Measurements from ENCODE around the gene ARID2. TPM values are rescaled to one million over a fixed set of nuclear protein-coding genes. Genes with fewer than 3 reads are reported as not detected.

ARID2 gene
- total and polyA plus RNA-seq, 10 donors, result 5.7 to 59.6 (median 42.6) TPM

GRCh38 chr12:45763381-45763780 lies 33.9 kb downstream of the ARID2 start:
- Histone ChIP-seq H3K4me1 (peaks cover 0 to 37% (median 5%) of the 10 kb centered on the region in 6 donors), H3K36me3 (peaks cover 0 to 4% (median 0%) of the 10 kb centered on the region in 6 donors), H3K4me3 (no peak overlapping the region), H3K27me3 (replicated peaks in 1 of 7) (no peaks in the 10 kb centered on the region), H3K27ac (no peak overlapping the region), H3K9me3 (no peaks in the 10 kb centered on the region)
- intact Hi-C loops (cut with DNase I; ENCODE audit: low total_unique reads), result no loop called here
- 94 to 100% (median 98%) methylated on average over 4 of the region's 4 CpGs for WGBS, 5 donors
- no peak for DNase-seq
- TF ChIP-seq, protein P1, sequence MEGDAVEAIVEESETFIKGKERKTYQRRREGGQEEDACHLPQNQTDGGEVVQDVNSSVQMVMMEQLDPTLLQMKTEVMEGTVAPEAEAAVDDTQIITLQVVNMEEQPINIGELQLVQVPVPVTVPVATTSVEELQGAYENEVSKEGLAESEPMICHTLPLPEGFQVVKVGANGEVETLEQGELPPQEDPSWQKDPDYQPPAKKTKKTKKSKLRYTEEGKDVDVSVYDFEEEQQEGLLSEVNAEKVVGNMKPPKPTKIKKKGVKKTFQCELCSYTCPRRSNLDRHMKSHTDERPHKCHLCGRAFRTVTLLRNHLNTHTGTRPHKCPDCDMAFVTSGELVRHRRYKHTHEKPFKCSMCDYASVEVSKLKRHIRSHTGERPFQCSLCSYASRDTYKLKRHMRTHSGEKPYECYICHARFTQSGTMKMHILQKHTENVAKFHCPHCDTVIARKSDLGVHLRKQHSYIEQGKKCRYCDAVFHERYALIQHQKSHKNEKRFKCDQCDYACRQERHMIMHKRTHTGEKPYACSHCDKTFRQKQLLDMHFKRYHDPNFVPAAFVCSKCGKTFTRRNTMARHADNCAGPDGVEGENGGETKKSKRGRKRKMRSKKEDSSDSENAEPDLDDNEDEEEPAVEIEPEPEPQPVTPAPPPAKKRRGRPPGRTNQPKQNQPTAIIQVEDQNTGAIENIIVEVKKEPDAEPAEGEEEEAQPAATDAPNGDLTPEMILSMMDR (IDR thresholded peaks at IDR 0.05 in 8 of 11, conservative IDR thresholded peaks at IDR 0.05 in 3 of 11), result no peak
- TF ChIP-seq POLR2AphosphoS5 (IDR thresholded peaks at IDR 0.05) (no peak), POLR2A (IDR thresholded peaks at IDR 0.05) (no peak)

DNA sequence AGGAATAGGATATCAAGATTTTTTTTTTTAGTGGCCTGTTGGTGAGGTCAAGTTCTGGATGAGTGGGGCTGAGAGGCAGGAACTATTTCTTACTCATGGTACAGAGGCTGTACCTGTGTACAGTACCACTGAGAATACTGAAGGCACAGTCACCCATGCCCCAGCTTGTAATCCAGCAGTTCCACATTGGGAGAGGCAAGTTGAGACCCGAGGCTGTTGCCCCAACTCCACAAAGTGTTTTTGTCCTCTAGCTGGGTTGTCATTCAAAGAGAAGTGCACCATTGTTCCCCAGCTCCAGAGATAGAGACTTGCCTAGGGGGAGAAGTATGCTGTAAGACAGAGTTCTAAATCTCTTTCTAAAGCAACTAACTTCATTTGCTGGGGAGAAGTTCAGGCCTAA lies 38.7 kb downstream of the ARID2 start:
- TF ChIP-seq POLR2A (IDR thresholded peaks at IDR 0.05), result no peak
- TF ChIP-seq, protein P1 (IDR thresholded peaks at IDR 0.05 in 8 of 11, conservative IDR thresholded peaks at IDR 0.05 in 3 of 11), result no peak
- no peak for TF ChIP-seq POLR2AphosphoS5 (IDR thresholded peaks at IDR 0.05)
- H3K27ac ChIP-seq, result no peak overlapping the region
- no peak for DNase-seq
- peaks cover 0 to 10% (median 0%) of the 10 kb centered on the region in 6 donors for H3K36me3 ChIP-seq
- H3K4me1 ChIP-seq, result peaks cover 0 to 31% (median 7%) of the 10 kb centered on the region in 6 donors
- H3K9me3 ChIP-seq, result peaks cover 0 to 18% (median 13%) of the 10 kb centered on the region in 8 donors
- intact Hi-C loops (cut with DNase I; ENCODE audit: low total_unique reads), result no loop called here
- no peak overlapping the region for H3K4me3 ChIP-seq
- no peaks in the 10 kb centered on the region for H3K27me3 ChIP-seq (replicated peaks in 1 of 7)
- WGBS, 5 donors, result 88 to 99% (median 96%) methylated on average over 1 of the region's 1 CpG

GRCh38 chr12:45773747-45774146 lies 44.2 kb downstream of the ARID2 start:
- peaks cover 0 to 6% (median 0%) of the 10 kb centered on the region in 6 donors for H3K36me3 ChIP-seq
- intact Hi-C loops (cut with DNase I; ENCODE audit: low total_unique reads), result loop anchor here (10.0 kb wide), 1 partner anchor 111 kb away; no protein-coding TSS in a partner anchor
- no peaks in the 10 kb centered on the region for H3K27me3 ChIP-seq (replicated peaks in 1 of 7)
- DNase-seq, result no peak
- 79 to 90% (median 84%) methylated on average over 1 of the region's 1 CpG for WGBS, 5 donors
- no peak overlapping the region for H3K27ac ChIP-seq
- H3K4me3 ChIP-seq, result no peak overlapping the region
- peaks cover 0 to 54% (median 24%) of the 10 kb centered on the region in 6 donors for H3K4me1 ChIP-seq
- H3K9me3 ChIP-seq, result peaks cover 0 to 17% (median 13%) of the 10 kb centered on the region in 8 donors
- no peak for TF ChIP-seq POLR2A (IDR thresholded peaks at IDR 0.05)
- TF ChIP-seq POLR2AphosphoS5 (IDR thresholded peaks at IDR 0.05), result no peak
- TF ChIP-seq, protein P1 (IDR thresholded peaks at IDR 0.05 in 8 of 11, conservative IDR thresholded peaks at IDR 0.05 in 3 of 11), result no peak

- Histone ChIP-seq H3K4me3 (no peak overlapping the region), H3K9me3 (peaks cover 0 to 8% (median 5%) of the 10 kb centered on the region in 8 donors), H3K4me1 (peaks cover 0 to 54% (median 24%) of the 10 kb centered on the region in 6 donors), H3K27me3 (replicated peaks in 1 of 7) (no peaks in the 10 kb centered on the region), H3K27ac (no peak overlapping the region), H3K36me3 (peaks cover 0 to 2% (median 0%) of the 10 kb centered on the region in 6 donors)
- intact Hi-C loops (cut with DNase I; ENCODE audit: low total_unique reads), result loop anchor here (10.0 kb wide), 1 partner anchor 110 kb away; no protein-coding TSS in a partner anchor
- WGBS, 5 donors, result 48 to 60% (median 57%) methylated on average over 5 of the region's 5 CpGs
- no peak for DNase-seq
- TF ChIP-seq POLR2A (IDR thresholded peaks at IDR 0.05) (no peak), POLR2AphosphoS5 (IDR thresholded peaks at IDR 0.05) (no peak)
- TF ChIP-seq, protein P1 (IDR thresholded peaks at IDR 0.05 in 8 of 11, conservative IDR thresholded peaks at IDR 0.05 in 3 of 11), result no peak
Observed at GRCh38 chr12:45774508-45775162, 45.1 kb downstream of the ARID2 start.
